Measurements from ENCODE around the gene KRT2. TPM values are rescaled to one million over a fixed set of nuclear protein-coding genes. Genes with fewer than 3 reads are reported as not detected.

The KRT2 gene
- total and polyA plus RNA-seq, 2 of the 4 experiments (the other 2 are of a cell fraction) = not detected

GRCh38 chr12:52689239-52689638, 37.2 kb upstream of the KRT2 start:
- in situ Hi-C loops (cut with MboI; ENCODE audit: low sequenced_read_pairs) = no loop called here
- no TSS peak for BruUV-seq (replicated peaks)

More at GRCh38 chr12:52689239-52689638, 37.2 kb upstream of the KRT2 start:
- Histone ChIP-seq H2AK9ac (replicated peaks; ENCODE audit: low read depth, low read length, poor library complexity) (no peak overlapping the region), H2AK5ac (ENCODE audit: low read depth, low read length) (no peak overlapping the region), H3K14ac (replicated peaks; ENCODE audit: low read depth, low read length) (no peak overlapping the region), H3K4me1 (ENCODE audit: control insufficient read depth, insufficient read depth, low read length) (peaks cover 2% of the 10 kb centered on the region; the same call in 1 of the 2 replicates), H3K9ac (ENCODE audit: low read depth, low read length) (no peak overlapping the region), H4K91ac (ENCODE audit: insufficient read depth, low read depth, low read length) (no peak overlapping the region), H4K8ac (ENCODE audit: low read depth in 2 of 2, low read length in 2 of 2) (no peak overlapping the region), H3K79me1 (ENCODE audit: low read depth in 1 of 2, low read length in 2 of 2) (no peaks in the 10 kb centered on the region), H3K27ac (ENCODE audit: insufficient read depth, low read length) (no peak overlapping the region), H3K23ac (ENCODE audit: low read depth, low read length) (no peak overlapping the region), H3K18ac (ENCODE audit: low read depth, low read length) (no peak overlapping the region), H4K20me1 (ENCODE audit: insufficient read depth, low read length) (no peaks in the 10 kb centered on the region), H4K5ac (ENCODE audit: low read depth, low read length) (no peak overlapping the region), H3K9me3 (ENCODE audit: control insufficient read depth, insufficient read depth, low read length) (no peaks in the 10 kb centered on the region), H2AFZ (replicated peaks; ENCODE audit: low read length, poor library complexity) (no peak overlapping the region), H2BK15ac (ENCODE audit: low read depth, low read length) (no peak overlapping the region), H3K9me1 (ENCODE audit: insufficient read depth, low read length) (no peaks in the 10 kb centered on the region), H3K56ac (ENCODE audit: extremely low read depth, insufficient read depth, low read length) (no peak overlapping the region), H2BK120ac (ENCODE audit: low read depth, low read length) (no peak overlapping the region), H3K4me2 (ENCODE audit: low read depth, low read length) (no peak overlapping the region), H3K27me3 (ENCODE audit: control insufficient read depth, insufficient read depth, low read length) (peaks cover 55% of the 10 kb centered on the region), H3K36me3 (ENCODE audit: control insufficient read depth, insufficient read depth, low read length) (no peaks in the 10 kb centered on the region), H3K4ac (ENCODE audit: low read depth, low read length) (no peak overlapping the region), H2BK5ac (ENCODE audit: low read depth, low read length, poor library complexity, severe bottlenecking) (no peak overlapping the region), H3K4me3 (ENCODE audit: insufficient read depth, low read depth, low read length) (no peak overlapping the region), H2BK20ac (ENCODE audit: low read depth, low read length) (no peak overlapping the region)
- dilution Hi-C loops (cut with HindIII; ENCODE audit: low sequenced_read_pairs, unreplicated experiment) = no loop called here
- intact Hi-C loops (cut with micrococcal nuclease) = no loop called here
- TF ChIP-seq MXI1 (IDR thresholded peaks at IDR 0.05; ENCODE audit: borderline replicate concordance, low read depth, low read length) (no peak), BHLHE40 (IDR thresholded peaks at IDR 0.05; ENCODE audit: low read depth, low read length) (no peak), POLR2A (IDR thresholded peaks at IDR 0.05; ENCODE audit: low read depth, low read length) (no peak), ELK1 (IDR thresholded peaks at IDR 0.05; ENCODE audit: borderline replicate concordance, low read depth, low read length) (no peak), MAFK (IDR thresholded peaks at IDR 0.05; ENCODE audit: low read depth, low read length) (no peak), RCOR1 (IDR thresholded peaks at IDR 0.05; ENCODE audit: insufficient replicate concordance, low read length) (no peak)
- no peak for ATAC-seq (ENCODE audit: low read depth)
- CTCF ChIA-PET = no interaction called here
- POLR2A ChIA-PET (ENCODE audit: unreplicated experiment) = no interaction called here
- DNase-seq = no peak

Measured in IMR-90 (cell line).